CD4-positive, alpha-beta T cell treated with Interleukin-15 for 4 hours (primary cell): ENCODE data around the gene LILRB2.
"Not testable (repeated sequence)": the region's sequence is repeated elsewhere in the genome, so short reads cannot be mapped to it uniquely, and the experiment has no call there.

Experiments used
- DNase-seq: peaks from one replicate; pipeline ENCODE4 v3.0.0-alpha.2; 2020; ENCODE audit warnings: low spot score

The LILRB2 gene

GRCh38 chr19:54281007-54281728 is at the start of gene LILRB2:
Gene LILRB2 (minus strand): TSS chr19:54281110. CDS start chr19:54280496, 614 bp downstream.
- DNase-seq, result no peak

GRCh38 chr19:54329476-54330165 is 48.7 kb upstream of the LILRB2 start:
- DNase-seq, result no peak

DNA sequence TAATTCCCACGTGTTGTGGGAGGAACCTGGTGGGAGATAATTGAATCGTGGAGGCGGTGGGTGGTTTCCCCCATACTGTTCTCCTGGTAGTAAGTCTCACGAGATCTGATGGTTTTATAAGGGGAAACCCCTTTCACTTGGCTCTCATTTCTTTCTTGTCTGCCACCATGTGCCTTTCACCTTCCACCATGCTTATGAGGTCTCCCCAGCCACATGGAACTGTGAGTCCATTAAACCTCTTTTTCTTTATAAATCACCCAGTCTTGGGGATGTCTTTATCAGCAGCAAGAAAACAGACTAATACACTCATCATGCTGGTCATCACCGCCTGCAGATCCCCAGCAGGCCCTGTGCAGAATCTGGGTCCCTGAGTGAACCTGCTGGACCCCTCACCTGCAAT is 47.9 kb upstream of the LILRB2 start:
- not testable (repeated sequence) for DNase-seq

DNA sequence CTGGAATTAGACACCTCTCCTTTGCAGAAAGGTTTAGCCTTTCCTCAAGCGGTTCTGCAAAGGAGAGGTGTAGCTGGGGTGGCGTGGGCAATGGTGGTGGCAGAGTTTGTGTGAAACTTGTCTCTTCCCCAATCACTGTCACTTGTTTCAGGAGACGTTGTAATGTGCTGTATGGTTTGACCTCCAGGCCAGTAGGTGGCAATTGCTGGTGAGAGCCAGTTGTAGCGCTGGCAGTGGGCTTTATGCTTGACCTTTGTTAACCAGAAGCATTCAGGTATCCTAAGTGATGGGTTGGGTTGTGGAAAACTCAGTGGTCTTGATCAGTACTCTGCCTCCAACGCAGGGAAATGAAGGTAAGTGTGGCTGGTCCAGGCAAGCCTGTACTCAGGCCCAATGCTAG is 44.7 kb upstream of the LILRB2 start:
- no peak for DNase-seq

- DNase-seq, result peak; percentile 67
Measured at GRCh38 chr19:54325194-54325621, 44.3 kb upstream of the LILRB2 start.

GRCh38 chr19:54324071-54324470 is 43.2 kb upstream of the LILRB2 start:
- no peak for DNase-seq

DNA sequence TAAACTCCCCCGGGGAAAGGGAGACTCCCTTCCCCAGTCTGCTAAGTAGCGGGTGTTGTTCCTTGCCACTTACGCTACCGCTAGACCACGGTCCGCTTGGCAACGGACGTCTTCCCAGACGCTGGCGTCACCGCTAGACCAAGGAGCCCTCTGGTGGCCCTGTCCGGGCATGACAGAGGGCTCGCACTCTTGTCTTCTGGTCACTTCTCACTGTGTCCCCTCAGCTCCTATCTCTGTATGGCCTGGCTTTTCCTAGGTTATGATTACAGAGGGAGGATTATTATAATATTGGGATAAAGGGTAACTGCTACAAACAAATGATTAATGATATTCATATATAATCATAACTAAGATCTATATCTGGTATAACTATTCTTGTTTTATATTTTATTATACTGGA is 42.0 kb upstream of the LILRB2 start:
- not testable (repeated sequence) for DNase-seq

GRCh38 chr19:54322295-54322694 is 41.4 kb upstream of the LILRB2 start:
- not testable (repeated sequence) for DNase-seq

DNA sequence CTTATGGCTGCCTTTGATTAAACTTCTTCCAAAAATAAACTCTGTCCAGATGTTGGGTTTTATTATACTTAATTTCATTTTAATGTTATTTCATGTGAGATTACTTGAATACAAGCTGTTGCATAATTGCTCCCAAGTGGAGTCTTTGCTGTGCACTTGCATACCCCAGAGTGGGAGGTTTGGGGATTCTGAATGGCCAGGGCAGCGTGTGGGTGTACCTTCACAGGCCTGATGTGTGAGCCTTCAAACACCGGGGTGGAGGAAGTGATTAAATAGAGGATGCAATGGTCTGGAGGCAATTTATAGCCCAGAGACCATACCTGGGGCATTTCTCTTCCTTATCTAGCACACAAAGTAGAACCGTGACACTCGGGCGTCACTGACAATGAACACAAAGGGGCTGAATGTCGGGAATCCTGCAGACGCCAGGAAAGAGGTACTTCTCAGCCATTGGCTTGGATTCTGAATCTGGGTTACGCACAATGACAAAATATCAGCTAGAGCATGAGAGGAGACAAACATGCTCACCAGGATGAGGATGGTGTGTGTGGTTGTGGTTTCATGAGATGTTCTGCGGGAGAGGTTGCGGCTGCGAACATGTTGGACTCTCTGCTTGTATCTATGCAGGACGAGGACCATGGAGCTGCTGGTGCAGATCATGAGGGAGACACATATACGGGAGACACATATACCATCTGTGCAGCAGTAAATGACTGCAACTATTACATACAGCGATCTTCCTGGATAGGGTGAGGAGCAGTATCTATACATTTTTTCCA is 39.2 kb upstream of the LILRB2 start:
- no peak for DNase-seq

DNA sequence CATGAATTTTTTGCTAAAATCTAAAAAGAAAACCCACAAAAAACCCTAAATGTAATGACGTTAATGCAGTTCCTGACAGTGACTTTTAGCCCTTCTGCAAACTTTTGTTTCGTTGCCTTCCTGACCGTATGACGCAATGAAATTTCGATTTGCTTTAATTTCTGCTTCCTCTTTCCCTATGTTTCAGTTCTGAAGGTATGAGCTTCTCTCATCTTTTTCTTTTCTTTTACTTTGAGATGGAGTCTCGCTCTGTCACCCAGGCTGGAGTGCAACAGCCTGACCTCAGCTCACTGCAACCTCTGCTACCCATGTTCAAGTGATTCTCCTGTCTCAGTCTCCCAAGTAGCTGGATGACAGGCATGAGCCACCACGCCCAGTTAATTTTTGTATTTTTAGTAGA is 38.1 kb upstream of the LILRB2 start:
- no peak for DNase-seq

- no peak for DNase-seq
Measured at GRCh38 chr19:54317965-54318240, 37.0 kb upstream of the LILRB2 start.

DNA sequence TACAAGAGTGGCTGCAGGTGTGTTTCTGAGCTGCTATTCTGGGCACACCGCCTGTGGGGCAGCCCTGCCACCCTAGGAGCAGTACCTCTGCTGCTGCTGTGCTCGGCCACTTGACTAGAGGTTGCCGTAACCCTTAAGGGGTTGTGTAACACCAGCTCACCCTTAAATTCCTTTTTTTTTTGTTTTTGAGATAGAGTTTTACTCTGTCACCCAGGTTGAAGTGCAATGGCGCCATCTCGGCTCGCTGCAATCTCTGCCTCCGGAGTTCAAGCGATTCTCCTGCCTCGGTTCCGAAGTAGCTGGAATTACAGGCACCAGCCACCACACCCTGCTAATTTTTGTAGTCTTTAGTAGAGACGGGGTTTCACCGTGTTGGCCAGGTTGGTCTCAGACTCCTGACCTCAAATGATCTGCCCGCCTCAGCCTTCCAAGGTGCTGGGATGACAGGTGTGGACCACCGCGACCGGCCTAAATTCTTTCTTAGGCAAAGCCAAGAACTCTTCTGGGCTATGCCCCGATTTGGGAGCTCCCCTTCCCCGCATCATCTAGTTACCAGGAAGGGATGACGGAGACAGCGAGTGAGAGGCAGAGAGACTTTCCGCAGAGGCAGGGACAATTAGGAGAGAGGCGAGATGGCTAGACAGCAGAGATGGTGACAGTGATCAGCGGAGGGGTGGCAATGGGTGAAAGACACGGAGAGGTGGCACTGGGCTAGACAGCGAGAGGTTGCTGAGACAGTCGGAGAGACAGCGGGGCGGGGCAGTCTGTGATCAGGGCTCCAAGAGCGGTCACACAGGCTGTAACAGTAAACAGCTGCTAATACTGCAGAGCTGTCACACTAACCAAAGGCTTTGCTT is 36.4 kb upstream of the LILRB2 start:
- no peak for DNase-seq

DNA sequence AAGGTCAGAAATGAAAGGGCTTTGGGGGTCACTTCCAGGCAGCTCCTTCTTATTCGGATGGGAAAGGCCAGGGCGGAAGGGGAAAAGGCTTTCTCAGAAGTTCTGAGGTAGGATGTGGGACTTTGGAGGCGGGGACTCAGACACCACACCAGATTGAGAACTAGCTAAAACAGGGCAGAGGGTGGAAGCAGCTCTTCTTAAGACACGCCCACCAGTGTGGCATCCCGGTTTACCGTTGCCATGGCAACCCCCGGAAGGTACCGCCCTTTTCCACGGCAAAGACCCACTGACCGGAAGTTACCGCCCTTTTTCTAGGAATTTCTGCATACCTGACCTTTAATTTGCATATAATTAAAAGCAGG is 35.8 kb upstream of the LILRB2 start:
- no peak for DNase-seq

GRCh38 chr19:54315956-54316355 is 35.0 kb upstream of the LILRB2 start:
- DNase-seq, result no peak

DNA sequence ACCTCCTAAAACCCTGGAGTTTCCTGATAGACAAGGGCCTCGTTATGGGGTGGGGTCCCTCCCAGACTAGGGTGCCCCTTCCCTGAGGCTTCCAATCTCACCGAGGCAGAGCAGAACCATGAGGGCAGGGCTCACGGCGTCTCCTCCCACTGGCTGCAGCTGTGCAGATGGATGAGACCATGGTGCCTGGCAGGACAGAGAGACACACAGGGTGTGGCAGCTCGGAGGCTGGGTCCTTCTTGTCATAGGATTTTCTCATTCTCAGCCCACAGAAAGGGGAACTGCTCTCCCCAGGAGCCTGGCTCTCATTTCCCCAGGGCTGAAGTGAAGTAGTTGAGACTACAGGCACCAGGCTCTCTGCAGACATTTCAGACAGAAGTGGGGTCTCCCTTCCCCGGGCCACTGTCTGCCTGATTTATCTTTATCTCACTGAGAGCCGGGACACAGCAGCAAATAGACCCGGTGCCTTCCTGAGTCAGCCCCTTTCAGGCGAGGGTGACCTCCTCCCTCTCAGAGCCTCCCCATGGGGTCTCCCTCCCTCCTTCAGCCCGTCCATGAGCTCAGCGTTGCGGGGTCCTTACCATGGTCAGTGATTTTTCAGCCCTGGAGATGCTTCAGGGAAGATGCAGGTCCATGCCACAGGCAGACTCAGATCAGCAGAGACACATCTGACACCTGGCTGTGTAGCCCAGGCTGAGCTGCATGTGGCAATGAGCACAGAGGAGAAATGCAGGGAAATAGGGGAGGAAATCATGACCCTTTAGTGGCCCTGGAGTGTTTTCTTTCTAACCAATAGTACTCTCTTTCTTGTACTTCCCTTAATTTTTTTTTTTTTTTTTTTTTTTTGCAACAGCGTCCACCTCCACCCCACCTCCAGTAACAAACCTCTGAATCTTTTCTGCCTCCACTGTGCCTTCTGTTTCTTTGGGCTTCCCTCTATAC is 31.8 kb upstream of the LILRB2 start, which contains the start of gene LILRA5:
Gene LILRA5, minus strand, starts transcription at position 731 of the 942 bp plus-strand sequence. Its CDS starts 147 bp downstream, at position 584.
- DNase-seq, result peak; percentile 4

GRCh38 chr19:54312011-54312410 is 31.1 kb upstream of the LILRB2 start:
- no peak for DNase-seq

- DNase-seq, result no peak
Measured at GRCh38 chr19:54311486-54311885, 30.6 kb upstream of the LILRB2 start.

GRCh38 chr19:54310543-54310942 is 29.6 kb upstream of the LILRB2 start:
- DNase-seq, result no peak

GRCh38 chr19:54309811-54310210 is 28.9 kb upstream of the LILRB2 start:
- DNase-seq, result no peak

DNA sequence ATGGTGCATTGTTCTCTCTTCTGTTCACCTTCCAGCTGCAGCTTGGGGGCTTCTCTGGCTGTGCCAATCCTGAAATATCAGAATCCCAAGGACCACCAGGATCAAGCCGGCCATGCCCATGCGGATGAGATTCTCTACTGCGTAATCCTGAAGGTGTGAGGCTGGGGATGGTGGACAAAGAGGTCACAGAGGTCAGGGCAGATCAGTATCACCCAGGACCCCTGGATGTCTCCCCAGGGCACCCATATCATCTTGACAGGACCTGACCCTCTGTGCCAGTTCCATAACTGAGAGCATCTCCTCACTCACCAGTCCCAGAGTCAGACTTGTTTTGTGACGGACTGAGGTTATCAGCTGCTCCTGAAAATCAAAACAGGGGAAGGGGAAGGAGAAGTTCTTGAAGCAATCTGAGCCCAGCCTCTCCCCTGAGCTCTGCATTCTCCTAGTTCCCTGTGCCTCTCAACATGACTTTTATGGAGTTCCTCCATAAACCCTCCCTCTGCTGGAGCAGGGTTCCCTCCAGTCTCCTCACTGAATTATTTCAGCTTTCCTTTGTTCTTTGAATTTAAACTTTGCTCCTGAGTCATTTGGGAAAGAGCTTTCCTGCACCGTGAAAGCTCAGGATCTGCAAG is 26.6 kb upstream of the LILRB2 start:
- DNase-seq, result no peak
